Cerebellar nuclear complex (tissue), 1 donor: ENCODE measurements around the gene ELAVL4.

ENCODE experiments used
- DNase-seq, 2 experiments: peaks; one replicate each; lab custom pipeline; 2025; lab: John Stamatoyannopoulos, UW

The ELAVL4 gene

DNA sequence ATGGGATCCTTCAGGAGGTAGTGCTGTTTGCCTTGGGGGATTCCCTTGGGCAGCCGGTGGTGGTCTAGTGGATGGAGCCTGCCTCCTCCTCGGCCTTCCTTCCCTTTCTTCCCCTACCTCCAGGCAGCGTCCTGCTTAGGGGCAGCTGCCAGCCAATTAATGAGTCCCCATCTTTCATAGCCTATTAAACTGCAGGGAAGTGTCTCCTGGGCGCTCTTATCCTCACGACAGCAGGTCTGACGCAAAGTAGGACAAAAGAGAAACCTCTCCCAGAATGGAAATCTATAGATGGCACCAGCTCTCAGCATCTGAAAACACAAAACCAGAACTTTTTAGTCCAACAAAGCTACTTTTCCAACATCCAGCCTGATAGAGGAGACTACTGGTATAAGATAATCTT is 69.3 kb downstream of the ELAVL4 start:
- DNase-seq, result no peak

DNA sequence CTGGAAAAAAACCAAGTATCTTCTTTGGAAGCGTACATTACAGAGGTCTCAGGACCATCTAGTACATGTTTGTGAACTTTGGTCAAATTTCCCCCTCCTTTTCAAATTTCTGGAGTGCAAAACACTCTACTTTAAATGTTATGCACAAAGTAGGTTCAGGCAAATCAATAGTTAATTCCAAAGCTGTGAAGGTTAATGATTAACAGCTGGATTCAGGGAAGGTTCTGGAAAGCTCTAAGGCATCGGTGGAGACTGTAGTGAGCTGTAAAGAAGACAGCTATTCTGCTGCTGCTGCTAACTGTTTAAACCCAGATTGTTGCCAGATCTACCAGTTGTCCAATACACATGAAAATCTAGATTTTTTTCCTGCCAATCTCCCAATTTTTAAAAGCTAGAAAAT is 70.9 kb downstream of the ELAVL4 start:
- DNase-seq, result no peak

DNA sequence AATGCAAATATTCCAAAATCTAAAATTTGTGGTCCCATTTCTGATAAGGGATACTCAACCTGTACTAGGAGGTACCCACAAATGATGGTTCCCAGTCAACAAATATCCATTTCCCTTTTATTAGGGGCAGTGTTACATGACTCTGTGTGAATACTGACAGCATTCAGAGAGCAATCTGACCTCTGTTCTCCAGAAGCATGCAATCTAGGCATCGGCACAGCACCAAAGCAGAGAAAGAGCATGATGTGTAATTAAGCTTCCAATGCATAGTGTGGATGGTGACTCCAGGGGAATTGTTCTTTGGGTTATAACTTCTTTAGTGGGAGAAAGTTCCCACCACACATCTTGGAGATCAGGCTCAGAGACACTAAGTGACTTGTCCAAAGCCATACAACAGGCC is 71.6 kb downstream of the ELAVL4 start:
- no peak for DNase-seq

GRCh38 chr1:50181027-50181663 is 72.4 kb downstream of the ELAVL4 start:
- no peak for DNase-seq

DNA sequence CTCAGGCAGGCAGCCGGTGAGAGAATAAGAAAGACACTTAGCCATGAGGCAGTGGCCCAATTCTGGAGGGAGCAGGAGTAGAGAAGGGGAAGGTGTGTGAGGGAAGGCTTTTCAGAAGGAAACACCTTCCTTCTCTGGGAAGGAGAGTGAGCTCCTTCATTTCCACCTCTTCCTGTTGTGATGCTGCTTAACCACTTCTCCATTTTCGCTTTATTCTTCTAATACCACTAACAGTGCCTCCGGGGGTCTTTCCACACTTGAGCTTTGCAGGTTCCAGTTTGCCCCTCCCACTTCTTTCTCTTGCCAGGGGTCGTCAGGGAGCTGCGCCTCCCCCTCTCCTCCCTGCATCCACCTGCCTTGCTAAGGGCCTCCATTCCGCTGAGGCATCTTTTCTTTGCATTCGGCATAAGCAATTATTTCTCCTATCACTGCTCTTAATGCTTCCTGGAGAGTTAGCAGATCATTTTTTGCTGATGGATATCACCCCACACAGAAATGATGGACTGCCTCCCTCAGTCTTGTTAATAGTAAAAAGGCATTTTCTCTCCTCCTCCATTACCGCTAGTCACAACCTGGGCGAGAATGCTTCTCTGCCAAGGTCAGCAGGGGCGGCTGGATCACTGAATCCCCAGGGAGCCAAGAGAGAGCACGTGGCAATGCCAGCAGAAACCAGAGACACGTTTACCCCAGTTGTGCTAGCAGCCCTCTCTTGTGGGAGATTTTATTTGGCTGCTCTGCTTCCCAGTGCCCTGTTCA is 74.8 kb downstream of the ELAVL4 start:
- DNase-seq, result no peak

DNA sequence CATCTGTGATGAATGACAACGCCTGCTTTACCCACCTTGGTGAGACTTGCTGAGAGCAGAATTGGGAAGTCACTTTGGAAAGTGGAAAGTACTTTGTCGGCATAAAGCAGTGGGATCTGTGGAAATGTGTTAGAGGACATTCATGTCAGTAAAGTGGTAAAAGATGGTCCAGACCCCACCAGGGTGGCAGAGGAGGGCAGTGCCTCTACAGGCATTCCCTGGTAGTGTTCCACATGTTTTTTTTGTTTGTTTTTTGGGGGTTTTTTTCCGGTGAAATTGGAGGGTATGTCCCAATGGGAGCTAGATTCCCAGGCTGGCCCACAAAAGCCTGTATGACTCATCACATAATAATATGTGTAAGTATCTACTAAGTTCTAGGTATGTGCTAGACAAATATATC is 80.6 kb downstream of the ELAVL4 start:
- DNase-seq, result no peak

DNA sequence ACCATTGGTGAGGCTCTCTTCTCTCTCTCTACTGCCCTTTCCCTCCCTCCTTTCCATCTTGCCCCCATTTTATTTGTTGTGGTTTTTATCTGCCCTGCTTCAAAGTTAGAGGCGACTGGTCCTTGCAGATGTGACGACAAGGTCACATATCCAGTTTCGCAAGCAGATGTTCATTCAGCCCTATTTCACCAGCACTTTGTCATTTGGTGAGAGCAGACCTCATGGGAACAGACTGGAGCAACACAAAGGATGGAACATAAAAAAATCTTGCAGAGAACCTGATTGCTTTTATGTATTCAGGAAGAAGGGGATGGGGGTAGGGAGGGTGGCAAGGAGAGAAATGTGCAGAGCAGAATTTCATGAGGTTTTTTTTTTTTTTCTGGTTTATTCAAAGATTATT is 84.3 kb downstream of the ELAVL4 start:
- DNase-seq, result no peak

GRCh38 chr1:50195205-50195604 is 86.5 kb downstream of the ELAVL4 start:
- DNase-seq, result no peak

DNA sequence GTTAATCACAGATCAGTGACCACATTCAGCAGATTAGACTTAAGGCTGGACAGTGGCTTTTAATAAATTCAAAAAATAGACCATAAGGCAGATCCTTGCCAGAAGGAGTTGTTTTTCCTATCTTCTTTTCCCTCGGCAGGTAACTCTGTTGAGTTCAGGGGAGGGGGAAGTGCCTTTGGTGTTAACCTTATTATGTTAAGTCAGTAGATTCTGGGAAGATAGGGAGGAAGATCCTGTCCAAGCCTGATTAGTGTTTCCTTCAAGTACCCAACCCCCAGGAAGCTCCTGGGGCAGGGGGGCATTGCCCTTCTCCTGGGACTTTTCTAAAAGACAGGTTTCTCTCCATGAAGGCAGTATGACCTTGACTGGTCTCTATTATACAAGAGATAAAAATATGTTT is 87.4 kb downstream of the ELAVL4 start:
- no peak for DNase-seq

DNA sequence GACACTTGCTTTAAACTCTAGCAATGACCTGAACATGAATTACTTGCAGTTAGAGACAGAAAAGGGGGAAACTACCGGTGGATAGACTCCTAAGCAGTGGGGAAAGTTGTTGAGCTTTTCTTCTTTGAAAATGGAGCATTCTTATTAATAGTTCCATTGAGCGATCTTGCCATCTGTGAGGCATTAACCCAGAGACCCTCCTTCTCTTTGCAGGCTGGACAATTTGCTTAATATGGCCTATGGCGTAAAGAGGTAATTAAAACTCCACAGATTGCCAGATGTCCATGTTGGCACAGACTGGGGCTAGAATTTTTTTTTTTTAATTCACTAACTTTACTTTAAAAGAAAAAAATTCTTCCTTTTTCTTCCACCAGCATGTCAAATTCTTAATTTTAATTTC is 88.5 kb downstream of the ELAVL4 start:
- DNase-seq, result no peak

DNA sequence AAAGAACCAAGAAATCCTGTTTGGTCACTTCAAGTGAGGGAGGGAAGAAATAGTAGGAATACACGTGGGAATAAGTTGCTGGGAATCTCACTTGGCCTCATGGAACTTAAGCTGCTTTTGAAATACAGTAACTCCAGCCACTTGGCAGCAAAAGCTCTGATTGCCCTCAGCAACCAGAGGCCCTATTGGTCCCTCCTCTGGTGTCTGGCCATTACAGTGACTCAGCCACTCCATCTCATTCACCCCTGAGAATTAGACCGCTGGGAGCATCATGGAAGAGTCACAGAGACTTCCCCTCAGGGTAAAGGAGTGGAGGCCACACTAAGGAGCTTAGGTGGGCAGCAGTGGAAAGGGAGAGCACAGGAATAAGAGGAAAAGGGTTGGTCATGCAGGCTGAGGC is 99.6 kb downstream of the ELAVL4 start:
- no peak for DNase-seq

- no peak for DNase-seq
Measured at GRCh38 chr1:50208756-50209155, 100.0 kb downstream of the ELAVL4 start.

- no peak for DNase-seq
Measured at GRCh38 chr1:50209749-50210148, 101.0 kb downstream of the ELAVL4 start.

DNA sequence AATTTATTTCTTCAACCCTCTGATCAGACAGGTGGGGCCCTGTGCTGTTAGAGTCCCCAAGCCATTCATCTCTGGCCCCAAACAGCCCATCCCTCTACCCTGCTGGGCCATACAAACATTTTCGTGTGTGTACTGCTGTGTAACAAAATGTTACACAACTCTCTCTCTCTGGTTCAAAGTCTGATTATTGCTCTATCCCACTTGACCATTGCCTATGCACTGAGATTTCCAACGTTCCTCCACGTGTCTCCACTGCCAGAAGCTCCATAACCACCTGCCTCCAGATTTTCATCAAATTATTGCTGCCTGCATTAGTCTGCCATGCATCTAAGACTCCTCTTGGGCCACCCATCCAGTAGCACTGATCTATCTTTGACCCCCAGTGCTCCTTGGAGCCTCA is 104.8 kb downstream of the ELAVL4 start:
- no peak for DNase-seq

- no peak for DNase-seq
Measured at GRCh38 chr1:50214717-50215116, 106.0 kb downstream of the ELAVL4 start.

DNA sequence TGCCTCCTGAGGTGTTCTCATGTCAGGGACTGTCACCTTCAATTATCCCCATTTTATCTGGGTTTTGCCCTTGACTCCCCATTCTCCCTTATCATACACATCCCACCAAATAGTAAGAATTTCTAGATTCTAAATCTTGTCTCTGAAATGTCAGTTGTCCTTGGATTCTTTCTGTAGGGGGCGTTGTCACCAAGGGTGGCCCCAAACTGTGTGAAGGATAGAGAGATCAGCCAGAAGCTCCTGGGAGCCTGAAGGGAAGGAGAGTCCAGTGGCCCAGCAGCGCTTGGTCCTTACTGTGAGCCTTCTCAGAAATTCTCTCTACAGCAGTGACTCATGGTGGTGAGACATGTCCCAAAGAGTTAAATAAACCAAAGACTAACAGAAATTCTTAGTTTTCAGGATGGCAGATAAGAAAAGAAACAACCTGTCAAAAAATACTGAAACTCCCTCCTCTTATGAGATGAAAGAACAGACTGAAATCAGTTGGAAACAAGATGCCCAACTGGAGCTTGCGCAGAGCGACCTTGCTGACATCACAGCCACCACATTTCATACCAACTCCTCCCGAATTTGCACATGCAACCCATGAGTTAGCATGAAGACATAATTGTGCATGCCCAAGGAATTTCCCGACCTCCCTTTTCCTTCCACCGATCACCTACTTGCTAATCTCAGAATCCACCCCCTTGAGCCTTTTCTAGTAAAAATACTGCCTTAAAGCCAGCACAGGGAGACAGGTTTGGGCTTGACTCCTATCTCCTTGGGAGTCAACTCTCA is 109.8 kb downstream of the ELAVL4 start:
- DNase-seq, result no peak

- no peak for DNase-seq
Measured at GRCh38 chr1:50228871-50229384, 120.2 kb downstream of the ELAVL4 start.

DNA sequence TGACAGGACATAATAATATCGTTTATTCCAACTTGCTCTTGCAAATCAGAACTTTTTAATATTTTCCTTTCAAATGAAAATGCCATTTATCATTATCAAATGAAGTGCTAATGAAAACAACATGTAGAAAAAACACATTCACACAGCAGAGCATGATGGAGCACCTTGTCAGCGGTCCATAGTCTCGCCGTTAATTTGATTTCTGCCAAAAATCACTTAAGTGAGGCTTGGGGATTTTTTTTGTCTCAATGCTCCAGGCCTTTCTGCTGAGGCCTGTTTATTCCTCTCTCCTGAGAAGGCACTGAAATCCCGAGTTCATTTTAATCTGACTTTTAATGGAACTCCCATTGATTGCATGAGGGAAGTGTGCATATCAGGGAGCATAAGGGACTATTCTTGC is 122.5 kb downstream of the ELAVL4 start:
- no peak for DNase-seq

DNA sequence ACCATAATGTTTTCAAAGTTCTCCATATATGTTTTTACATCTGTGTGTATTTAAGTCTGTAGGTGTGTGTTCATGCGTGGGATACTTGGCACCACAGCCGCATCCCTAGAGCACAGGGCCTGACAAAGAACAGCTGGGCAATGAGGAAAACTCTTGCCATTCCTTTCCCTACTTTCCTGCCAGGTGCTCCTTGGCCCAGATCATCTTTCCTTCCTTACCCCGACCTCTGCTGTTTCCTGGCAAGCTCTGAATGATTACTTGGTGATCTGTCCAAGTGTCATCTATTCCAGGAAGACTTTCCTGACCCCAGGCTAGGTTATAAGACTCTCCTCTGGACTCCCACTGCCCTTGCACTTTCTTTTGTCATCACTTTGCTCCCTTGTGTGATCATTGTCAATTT is 123.6 kb downstream of the ELAVL4 start:
- DNase-seq, result no peak

DNA sequence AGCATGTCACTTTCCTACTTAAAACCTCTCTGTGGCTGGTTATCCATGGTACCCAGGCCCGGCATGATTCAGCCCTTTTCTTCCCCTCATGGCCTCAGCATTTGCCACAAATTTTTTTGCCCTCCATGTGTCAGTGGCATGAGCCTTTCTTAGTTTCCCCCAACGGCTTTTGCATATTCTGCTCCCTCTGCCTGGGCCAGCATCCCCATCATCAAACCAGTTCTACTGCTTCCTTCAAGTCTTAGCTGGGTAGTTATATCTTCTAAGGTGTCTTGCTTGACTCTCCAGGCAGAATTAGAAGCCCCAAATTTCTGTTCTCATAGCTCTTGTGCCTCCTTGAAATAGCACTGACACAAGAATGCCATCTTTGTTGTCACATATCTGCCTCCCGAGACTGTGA is 127.9 kb downstream of the ELAVL4 start:
- no peak for DNase-seq

- no peak for DNase-seq
Measured at GRCh38 chr1:50237056-50237455, 128.3 kb downstream of the ELAVL4 start.

DNA sequence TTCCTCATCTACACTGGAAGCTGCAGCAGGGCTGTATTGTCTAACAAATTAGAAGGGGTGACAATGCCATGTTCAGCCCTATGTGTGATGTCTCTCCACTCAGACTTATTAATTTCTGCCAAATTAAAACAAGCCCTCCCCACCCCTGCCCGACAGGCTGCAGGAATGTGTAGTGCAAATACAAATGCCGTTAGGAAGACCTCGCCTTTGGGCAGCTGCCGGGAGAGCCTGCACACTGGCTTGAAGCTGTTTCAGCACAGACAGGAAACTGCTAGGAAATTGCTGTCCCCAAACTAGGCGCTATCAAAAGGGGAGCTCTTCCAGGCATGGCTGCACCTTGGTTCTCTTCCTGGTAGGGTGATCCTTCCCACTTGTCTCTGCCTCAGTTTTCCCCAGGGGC is 135.2 kb downstream of the ELAVL4 start:
- DNase-seq, result no peak

DNA sequence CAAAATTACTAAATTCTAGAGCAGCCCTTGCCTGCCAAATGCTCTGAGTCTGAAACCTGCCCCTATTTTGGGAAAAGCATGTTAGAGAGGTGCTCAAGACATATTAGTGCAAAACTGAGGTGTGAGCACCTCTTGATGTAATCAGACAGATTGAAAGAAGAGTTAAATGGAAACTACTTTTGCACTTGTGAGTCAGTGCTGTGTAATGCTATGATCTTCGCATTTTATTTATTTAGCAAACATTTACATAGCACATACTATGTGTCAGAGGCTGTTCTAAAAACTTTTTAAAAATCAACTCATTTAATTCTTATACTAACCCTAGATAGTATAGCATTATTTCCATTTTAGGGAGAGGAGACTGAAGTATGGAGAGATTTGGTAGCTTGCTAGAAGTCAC is 138.1 kb downstream of the ELAVL4 start:
- no peak for DNase-seq
